HEK293 (cell line): ENCODE measurements around the gene UTP3.

ENCODE experiments used
- BCL11B ChIP-seq: fragments of 450-650 bp; formaldehyde crosslinking; IDR thresholded peaks from 2 replicates; pipeline ENCODE4 v1.5.1; 2016; ENCODE audit warnings: low read depth, missing biosample characterization, missing genetic modification characterization
- INSM2 ChIP-seq: fragments of 450-650 bp; formaldehyde crosslinking; IDR thresholded peaks from 2 replicates; pipeline ENCODE4 v1.5.1; 2016; ENCODE audit warnings: missing biosample characterization, missing genetic modification characterization
- ZNF24 ChIP-seq: fragments of 450-650 bp; formaldehyde crosslinking; IDR thresholded peaks from 2 replicates; pipeline ENCODE4 v1.5.1; 2016; ENCODE audit warnings: missing biosample characterization, missing genetic modification characterization
- ZNF530 ChIP-seq: fragments of 450-650 bp; formaldehyde crosslinking; IDR thresholded peaks from 2 replicates; pipeline ENCODE4 v1.5.1; 2016; ENCODE audit warnings: low read depth, missing biosample characterization, missing genetic modification characterization
- TF ChIP-seq, protein P1 (sequence below): fragments of 450-650 bp; formaldehyde crosslinking; IDR thresholded peaks from 2 replicates; pipeline ENCODE4 v1.5.1; 2016; ENCODE audit warnings: missing biosample characterization, missing genetic modification characterization
- TF ChIP-seq, protein P2 (sequence below): fragments of 450-650 bp; formaldehyde crosslinking; IDR thresholded peaks from 2 replicates; pipeline ENCODE4 v1.5.1; 2016; ENCODE audit warnings: missing biosample characterization, missing genetic modification characterization

DNA sequence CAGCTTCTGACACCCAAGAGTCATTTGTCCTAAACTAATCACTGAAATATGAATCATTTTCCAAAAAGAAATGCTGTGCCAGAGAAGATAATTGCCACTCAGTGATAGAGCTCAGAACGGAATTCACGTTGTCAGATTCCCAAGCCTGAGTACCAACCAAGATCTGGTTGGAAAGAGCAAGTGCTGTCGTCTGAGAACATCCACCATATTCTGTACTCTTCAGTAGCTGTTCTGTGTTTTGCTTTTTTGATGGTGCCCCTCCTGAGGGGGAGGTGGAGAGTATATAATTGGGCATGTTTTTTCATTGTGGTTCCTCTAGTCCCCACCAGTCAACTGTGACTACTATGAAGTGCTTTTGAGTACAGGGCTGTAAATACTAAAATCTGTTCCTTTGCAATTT, 46.6 kb downstream of the UTP3 start:
- TF ChIP-seq INSM2 (tag by site-specific recombination) (no peak), ZNF530 (tag by site-specific recombination) (no peak), BCL11B (no peak), ZNF24 (tag by site-specific recombination) (no peak)
- TF ChIP-seq, protein P1, sequence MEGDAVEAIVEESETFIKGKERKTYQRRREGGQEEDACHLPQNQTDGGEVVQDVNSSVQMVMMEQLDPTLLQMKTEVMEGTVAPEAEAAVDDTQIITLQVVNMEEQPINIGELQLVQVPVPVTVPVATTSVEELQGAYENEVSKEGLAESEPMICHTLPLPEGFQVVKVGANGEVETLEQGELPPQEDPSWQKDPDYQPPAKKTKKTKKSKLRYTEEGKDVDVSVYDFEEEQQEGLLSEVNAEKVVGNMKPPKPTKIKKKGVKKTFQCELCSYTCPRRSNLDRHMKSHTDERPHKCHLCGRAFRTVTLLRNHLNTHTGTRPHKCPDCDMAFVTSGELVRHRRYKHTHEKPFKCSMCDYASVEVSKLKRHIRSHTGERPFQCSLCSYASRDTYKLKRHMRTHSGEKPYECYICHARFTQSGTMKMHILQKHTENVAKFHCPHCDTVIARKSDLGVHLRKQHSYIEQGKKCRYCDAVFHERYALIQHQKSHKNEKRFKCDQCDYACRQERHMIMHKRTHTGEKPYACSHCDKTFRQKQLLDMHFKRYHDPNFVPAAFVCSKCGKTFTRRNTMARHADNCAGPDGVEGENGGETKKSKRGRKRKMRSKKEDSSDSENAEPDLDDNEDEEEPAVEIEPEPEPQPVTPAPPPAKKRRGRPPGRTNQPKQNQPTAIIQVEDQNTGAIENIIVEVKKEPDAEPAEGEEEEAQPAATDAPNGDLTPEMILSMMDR (tag by site-specific recombination), result no peak
- TF ChIP-seq, protein P2, sequence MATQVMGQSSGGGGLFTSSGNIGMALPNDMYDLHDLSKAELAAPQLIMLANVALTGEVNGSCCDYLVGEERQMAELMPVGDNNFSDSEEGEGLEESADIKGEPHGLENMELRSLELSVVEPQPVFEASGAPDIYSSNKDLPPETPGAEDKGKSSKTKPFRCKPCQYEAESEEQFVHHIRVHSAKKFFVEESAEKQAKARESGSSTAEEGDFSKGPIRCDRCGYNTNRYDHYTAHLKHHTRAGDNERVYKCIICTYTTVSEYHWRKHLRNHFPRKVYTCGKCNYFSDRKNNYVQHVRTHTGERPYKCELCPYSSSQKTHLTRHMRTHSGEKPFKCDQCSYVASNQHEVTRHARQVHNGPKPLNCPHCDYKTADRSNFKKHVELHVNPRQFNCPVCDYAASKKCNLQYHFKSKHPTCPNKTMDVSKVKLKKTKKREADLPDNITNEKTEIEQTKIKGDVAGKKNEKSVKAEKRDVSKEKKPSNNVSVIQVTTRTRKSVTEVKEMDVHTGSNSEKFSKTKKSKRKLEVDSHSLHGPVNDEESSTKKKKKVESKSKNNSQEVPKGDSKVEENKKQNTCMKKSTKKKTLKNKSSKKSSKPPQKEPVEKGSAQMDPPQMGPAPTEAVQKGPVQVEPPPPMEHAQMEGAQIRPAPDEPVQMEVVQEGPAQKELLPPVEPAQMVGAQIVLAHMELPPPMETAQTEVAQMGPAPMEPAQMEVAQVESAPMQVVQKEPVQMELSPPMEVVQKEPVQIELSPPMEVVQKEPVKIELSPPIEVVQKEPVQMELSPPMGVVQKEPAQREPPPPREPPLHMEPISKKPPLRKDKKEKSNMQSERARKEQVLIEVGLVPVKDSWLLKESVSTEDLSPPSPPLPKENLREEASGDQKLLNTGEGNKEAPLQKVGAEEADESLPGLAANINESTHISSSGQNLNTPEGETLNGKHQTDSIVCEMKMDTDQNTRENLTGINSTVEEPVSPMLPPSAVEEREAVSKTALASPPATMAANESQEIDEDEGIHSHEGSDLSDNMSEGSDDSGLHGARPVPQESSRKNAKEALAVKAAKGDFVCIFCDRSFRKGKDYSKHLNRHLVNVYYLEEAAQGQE (tag by site-specific recombination), result no peak
